ENCODE measurements around the gene MYF6.

DNA sequence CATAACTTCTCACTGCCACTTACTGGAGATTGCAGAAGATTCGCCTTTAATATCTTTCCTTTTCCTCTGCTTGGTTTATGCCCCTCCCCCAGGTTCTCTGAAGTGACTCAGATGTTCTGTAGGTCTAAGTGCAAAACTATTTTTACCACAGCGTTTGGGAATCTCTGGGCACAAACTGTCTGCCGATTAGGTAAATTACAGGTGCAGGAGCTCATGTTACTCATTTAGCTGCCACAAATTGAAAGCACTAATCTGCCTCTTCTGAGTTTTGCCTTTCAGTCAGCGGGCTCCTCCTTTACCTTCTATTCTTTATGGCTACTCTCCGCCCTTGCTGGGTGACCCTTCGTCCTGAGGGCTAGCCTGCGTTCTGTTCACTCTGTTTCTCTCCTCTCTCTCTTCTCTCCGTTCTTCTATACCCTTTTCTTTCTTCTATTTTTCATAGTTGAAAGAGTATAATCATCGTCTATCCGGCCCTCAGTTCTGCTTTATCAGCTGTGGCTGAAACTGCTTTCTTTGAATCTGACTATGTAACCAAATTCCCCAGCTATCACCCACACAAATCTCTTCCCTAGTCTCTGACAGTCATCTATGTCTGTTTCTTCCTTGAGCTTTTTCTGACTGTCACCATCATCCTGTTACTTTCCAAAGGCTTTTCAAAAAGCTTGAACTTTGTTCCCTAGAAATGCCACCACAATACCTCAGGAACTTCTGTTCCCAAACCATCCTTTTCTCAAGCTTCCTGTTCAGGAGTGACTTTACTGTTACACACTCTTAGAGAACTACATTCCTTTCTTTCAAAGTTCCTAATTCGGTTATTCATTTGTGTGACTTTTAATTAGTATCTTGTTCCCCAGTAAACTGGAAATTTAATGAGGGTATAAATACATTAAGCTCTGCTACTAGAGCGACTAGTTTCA lies 4.3 kb upstream of the MYF6 start:
- TF ChIP-seq, protein P1, sequence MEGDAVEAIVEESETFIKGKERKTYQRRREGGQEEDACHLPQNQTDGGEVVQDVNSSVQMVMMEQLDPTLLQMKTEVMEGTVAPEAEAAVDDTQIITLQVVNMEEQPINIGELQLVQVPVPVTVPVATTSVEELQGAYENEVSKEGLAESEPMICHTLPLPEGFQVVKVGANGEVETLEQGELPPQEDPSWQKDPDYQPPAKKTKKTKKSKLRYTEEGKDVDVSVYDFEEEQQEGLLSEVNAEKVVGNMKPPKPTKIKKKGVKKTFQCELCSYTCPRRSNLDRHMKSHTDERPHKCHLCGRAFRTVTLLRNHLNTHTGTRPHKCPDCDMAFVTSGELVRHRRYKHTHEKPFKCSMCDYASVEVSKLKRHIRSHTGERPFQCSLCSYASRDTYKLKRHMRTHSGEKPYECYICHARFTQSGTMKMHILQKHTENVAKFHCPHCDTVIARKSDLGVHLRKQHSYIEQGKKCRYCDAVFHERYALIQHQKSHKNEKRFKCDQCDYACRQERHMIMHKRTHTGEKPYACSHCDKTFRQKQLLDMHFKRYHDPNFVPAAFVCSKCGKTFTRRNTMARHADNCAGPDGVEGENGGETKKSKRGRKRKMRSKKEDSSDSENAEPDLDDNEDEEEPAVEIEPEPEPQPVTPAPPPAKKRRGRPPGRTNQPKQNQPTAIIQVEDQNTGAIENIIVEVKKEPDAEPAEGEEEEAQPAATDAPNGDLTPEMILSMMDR (IDR thresholded peaks at IDR 0.05): no peak
- TF ChIP-seq EZH2 (IDR thresholded peaks at IDR 0.05): no peak

Measured in neural progenitor cell (in vitro differentiated cells).